ENCODE measurements around the gene FARS2.
"Not testable (repeated sequence)": the region's sequence is repeated elsewhere in the genome, so short reads cannot be mapped to it uniquely, and the experiment has no call there.

Gene FARS2

DNA sequence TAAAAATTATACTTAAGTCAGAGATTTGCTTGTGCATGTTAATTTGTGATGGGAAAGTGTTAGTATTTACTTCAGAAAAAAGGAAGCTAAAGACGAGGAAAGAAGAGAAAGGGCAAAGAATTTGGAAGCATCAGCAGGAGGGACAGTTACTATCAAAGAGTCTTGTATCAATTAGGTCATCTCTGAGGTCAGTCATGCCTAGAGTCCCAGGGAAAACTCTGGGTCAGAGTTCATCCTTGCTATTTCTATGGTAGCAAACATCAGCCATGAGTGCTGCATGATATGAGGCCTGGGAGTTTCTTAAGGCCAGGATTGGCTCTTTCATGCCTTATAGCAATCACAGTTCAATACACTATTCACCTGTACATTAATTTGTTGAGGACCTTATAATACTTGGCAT lies 292.9 kb downstream of the FARS2 start:
- no peak for DNase-seq (ENCODE audit: extremely low spot score)
- TF ChIP-seq BHLHE40 (IDR thresholded peaks at IDR 0.05; ENCODE audit: borderline replicate concordance) (no peak), ELF4 (IDR thresholded peaks at IDR 0.05) (no peak), FOXK2 (IDR thresholded peaks at IDR 0.05) (no peak), ZNF384 (IDR thresholded peaks at IDR 0.05) (no peak), SP1 (IDR thresholded peaks at IDR 0.05) (no peak)
- ChIA-PET POLR2A (no interaction called here), CTCF (no interaction called here)

DNA sequence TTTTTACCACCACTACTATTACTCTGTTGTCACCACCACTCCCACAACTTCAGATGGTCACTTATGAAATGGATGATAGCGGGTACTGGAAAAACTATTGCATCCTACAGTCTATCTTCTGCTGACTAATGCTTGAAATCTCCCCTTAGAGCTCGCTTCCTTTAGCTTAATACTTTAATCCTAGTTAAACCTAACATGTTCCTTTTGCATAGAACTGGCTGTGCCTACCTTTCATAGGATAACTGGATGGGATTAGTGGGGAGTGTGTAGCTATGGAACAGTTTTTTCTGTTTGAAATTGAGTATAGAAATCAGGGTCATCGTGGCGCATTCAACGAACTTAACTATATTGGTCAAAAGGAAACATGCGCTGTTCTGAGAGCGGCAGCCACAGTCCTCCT lies 294.7 kb downstream of the FARS2 start:
- ChIA-PET CTCF (no interaction called here), POLR2A (no interaction called here)
- TF ChIP-seq FOXK2 (IDR thresholded peaks at IDR 0.05), result no peak
- TF ChIP-seq LEF1 (IDR thresholded peaks at IDR 0.05; ENCODE audit: borderline replicate concordance), result no peak
- no peak for TF ChIP-seq FOXA1 (IDR thresholded peaks at IDR 0.05)
- no peak for TF ChIP-seq ARNT (IDR thresholded peaks at IDR 0.05)
- TF ChIP-seq ELF4 (IDR thresholded peaks at IDR 0.05), result no peak
- no peak for TF ChIP-seq ZNF384 (IDR thresholded peaks at IDR 0.05)
- no peak for TF ChIP-seq SUZ12 (IDR thresholded peaks at IDR 0.05)
- no peak for TF ChIP-seq L3MBTL2 (conservative IDR thresholded peaks at IDR 0.05)
- no peak for TF ChIP-seq FOXM1 (IDR thresholded peaks at IDR 0.05; ENCODE audit: borderline replicate concordance)
- no peak for TF ChIP-seq NFRKB (IDR thresholded peaks at IDR 0.05)
- TF ChIP-seq TARDBP (IDR thresholded peaks at IDR 0.05), result no peak
- TF ChIP-seq, protein P1, sequence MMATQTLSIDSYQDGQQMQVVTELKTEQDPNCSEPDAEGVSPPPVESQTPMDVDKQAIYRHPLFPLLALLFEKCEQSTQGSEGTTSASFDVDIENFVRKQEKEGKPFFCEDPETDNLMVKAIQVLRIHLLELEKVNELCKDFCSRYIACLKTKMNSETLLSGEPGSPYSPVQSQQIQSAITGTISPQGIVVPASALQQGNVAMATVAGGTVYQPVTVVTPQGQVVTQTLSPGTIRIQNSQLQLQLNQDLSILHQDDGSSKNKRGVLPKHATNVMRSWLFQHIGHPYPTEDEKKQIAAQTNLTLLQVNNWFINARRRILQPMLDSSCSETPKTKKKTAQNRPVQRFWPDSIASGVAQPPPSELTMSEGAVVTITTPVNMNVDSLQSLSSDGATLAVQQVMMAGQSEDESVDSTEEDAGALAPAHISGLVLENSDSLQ (IDR thresholded peaks at IDR 0.05), result no peak
- no peak for TF ChIP-seq HDGF (IDR thresholded peaks at IDR 0.05; ENCODE audit: borderline replicate concordance)
- TF ChIP-seq CTBP1 (IDR thresholded peaks at IDR 0.05; ENCODE audit: borderline replicate concordance), result no peak
- TF ChIP-seq BHLHE40 (IDR thresholded peaks at IDR 0.05; ENCODE audit: borderline replicate concordance), result no peak
- TF ChIP-seq SP1 (IDR thresholded peaks at IDR 0.05), result no peak
- DNase-seq (ENCODE audit: extremely low spot score), result no peak

DNA sequence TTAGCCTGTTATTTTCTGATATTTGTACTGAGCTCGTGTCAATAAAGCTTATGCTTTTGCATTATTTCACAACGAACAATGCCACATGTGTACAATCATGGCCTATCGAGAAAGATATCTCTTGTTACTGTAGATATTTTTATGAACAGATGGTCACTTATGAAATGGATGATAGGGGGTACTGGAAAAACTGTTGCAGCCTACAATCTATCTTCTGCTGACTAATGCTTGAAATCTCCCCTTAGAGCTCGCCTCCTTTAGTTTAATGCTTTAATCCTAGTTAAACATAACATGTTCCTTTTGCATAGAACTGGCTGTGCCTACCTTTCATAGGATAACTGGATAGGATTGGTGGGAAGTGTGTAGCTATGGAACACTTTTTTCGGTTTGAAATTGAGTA lies 296.2 kb downstream of the FARS2 start:
- no peak for DNase-seq (ENCODE audit: extremely low spot score)
- CTCF ChIA-PET, result no interaction called here
- TF ChIP-seq, protein P1 (IDR thresholded peaks at IDR 0.05), result no peak
- TF ChIP-seq SUZ12 (IDR thresholded peaks at IDR 0.05) (no peak), TARDBP (IDR thresholded peaks at IDR 0.05) (no peak), SP1 (IDR thresholded peaks at IDR 0.05) (no peak)
- POLR2A ChIA-PET, result no interaction called here

DNA sequence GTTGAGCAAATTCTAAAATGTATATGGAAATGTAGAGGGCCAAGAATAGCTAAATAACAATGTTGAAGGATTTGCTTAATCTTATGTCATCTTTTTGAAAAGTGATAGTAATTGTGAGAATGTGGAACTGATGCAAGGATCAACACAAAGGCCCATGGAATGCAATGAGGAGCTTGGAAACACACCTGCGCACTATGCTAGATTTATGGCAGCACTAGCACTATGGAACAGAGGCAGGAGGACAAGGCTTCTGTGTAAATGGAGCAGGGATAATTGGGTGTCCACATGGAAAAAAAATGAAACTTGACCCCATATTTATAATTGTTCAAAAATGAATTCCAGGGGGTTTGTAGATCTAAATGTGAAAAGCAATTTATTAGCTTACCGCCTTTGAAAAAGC lies 298.3 kb downstream of the FARS2 start:
- POLR2A ChIA-PET, result no interaction called here
- DNase-seq (ENCODE audit: extremely low spot score), result no peak
- TF ChIP-seq TARDBP (IDR thresholded peaks at IDR 0.05) (no peak), ELF4 (IDR thresholded peaks at IDR 0.05) (no peak), SP1 (IDR thresholded peaks at IDR 0.05) (no peak)
- CTCF ChIA-PET, result no interaction called here

DNA sequence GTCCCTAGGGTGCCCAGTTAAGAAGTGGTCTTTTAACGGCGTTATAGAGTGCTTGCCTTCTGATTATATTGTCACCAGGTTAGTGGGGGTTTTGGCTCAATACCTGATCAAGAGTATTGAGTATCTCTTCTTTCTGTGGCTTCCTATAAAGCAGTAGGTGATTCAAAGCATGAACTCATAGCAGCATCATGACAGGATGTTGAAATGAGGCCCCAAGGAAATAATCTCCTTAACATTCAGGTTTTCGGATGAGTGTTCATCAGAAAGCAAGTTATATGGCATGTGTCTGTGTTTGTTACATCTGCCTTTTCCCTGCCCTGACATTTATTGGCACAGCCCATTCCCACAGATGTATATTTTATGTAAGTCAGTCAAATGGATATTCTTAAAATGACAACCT lies 301.0 kb downstream of the FARS2 start:
- POLR2A ChIA-PET, result no interaction called here
- DNase-seq (ENCODE audit: extremely low spot score), result no peak
- CTCF ChIA-PET, result no interaction called here
- TF ChIP-seq FOXA1 (IDR thresholded peaks at IDR 0.05) (no peak), CTBP1 (IDR thresholded peaks at IDR 0.05; ENCODE audit: borderline replicate concordance) (no peak), NFRKB (IDR thresholded peaks at IDR 0.05) (no peak), TARDBP (IDR thresholded peaks at IDR 0.05) (no peak), ZNF384 (IDR thresholded peaks at IDR 0.05) (no peak), BHLHE40 (IDR thresholded peaks at IDR 0.05; ENCODE audit: borderline replicate concordance) (no peak)

DNA sequence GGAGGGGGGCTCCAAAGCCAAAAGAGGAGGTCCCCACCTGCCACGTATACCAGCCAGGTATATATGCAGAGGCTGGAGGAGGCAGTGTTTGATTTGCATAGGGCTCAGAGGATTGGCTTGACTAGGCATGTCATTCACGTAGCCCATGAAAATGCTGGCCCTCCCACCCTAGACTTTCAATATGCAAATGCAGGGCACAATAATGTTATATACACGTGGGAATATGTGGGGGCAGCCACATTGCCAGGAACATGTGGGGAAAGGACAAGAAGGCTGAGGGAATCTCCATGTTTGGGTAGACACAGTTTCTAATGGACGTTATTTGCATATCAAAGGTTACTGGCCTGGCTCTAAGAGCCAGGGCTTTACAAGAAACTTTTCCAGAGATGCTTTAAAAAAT lies 301.8 kb downstream of the FARS2 start:
- POLR2A ChIA-PET, result no interaction called here
- TF ChIP-seq, protein P1 (IDR thresholded peaks at IDR 0.05), result no peak
- TF ChIP-seq SUZ12 (IDR thresholded peaks at IDR 0.05) (no peak), ZNF384 (IDR thresholded peaks at IDR 0.05) (no peak), BHLHE40 (IDR thresholded peaks at IDR 0.05; ENCODE audit: borderline replicate concordance) (no peak)
- DNase-seq (ENCODE audit: extremely low spot score), result no peak
- CTCF ChIA-PET, result no interaction called here

DNA sequence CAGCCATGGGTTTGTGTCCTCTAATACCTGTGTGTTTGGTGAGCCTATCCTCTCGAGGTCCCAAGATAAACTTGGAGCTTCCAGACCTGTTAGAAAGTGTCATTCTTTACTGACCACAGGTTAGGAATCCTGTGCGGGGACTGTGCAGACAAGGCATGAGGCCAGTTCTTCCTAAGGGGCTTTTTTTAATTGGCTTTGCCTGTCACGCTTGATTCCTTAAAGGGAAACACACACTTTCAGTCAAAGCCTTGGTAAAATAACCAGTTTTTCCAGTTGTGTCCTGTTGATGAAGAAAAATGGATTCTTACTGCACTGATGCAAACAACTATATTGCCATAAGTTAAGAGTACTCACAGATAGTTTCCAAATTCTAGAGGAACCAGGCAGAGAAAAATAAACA lies 303.4 kb downstream of the FARS2 start:
- CTCF ChIA-PET; POLR2A ChIA-PET; DNase-seq (ENCODE audit: extremely low spot score): not testable (repeated sequence)

DNA sequence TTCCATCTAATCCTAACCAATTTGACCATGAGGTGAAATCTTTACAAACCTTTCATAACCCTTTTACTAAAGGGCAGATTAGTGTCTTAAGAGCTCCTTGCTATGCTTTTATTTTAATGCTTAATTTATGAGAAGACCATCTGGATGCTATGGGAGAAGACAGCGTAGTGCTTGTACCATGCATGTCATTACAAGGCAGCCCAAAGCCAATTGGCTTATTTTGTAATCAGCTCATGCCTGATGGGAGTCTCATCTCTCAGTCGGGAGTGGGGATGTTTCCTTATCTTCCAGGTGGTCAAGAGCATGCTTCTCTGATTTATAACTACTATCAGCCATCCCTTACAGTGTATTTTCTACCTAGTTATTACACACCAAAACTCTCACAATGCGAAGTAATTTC lies 304.7 kb downstream of the FARS2 start:
- TF ChIP-seq TARDBP (IDR thresholded peaks at IDR 0.05), result no peak
- no peak for TF ChIP-seq NFRKB (IDR thresholded peaks at IDR 0.05)
- no peak for TF ChIP-seq HDGF (IDR thresholded peaks at IDR 0.05; ENCODE audit: borderline replicate concordance)
- TF ChIP-seq FOXK2 (IDR thresholded peaks at IDR 0.05), result no peak
- TF ChIP-seq ARNT (IDR thresholded peaks at IDR 0.05), result no peak
- no peak for TF ChIP-seq SP1 (IDR thresholded peaks at IDR 0.05)
- TF ChIP-seq, protein P1 (IDR thresholded peaks at IDR 0.05), result no peak
- ChIA-PET CTCF (no interaction called here), POLR2A (no interaction called here)
- DNase-seq (ENCODE audit: extremely low spot score), result no peak
